SU-DHL-6 (cell line): ENCODE measurements around the gene NTRK2.

Experiments used
- EZH2phosphoT487 ChIP-seq: fragments of 200-600 bp; sonication (generic), shearing (Covaris generic); conservative IDR thresholded peaks from 2 replicates; pipeline ENCODE4 v1.6.1; 2018; ENCODE audit warnings: mild to moderate bottlenecking, antibody characterized with exemption, low read length, moderate library complexity, mixed read lengths
- TF ChIP-seq, protein P1 (sequence below): fragments of 200-600 bp; sonication (generic); IDR thresholded peaks from one replicate; pipeline ENCODE4 v1.5.1; 2017; ENCODE audit warnings: antibody characterized with exemption, mild to moderate bottlenecking, low read length, moderate library complexity; ENCODE audit not compliant: insufficient read depth, poor library complexity, severe bottlenecking

GRCh38 chr9:84811072-84811750 is 141.7 kb downstream of the NTRK2 start:
- TF ChIP-seq, protein P1, sequence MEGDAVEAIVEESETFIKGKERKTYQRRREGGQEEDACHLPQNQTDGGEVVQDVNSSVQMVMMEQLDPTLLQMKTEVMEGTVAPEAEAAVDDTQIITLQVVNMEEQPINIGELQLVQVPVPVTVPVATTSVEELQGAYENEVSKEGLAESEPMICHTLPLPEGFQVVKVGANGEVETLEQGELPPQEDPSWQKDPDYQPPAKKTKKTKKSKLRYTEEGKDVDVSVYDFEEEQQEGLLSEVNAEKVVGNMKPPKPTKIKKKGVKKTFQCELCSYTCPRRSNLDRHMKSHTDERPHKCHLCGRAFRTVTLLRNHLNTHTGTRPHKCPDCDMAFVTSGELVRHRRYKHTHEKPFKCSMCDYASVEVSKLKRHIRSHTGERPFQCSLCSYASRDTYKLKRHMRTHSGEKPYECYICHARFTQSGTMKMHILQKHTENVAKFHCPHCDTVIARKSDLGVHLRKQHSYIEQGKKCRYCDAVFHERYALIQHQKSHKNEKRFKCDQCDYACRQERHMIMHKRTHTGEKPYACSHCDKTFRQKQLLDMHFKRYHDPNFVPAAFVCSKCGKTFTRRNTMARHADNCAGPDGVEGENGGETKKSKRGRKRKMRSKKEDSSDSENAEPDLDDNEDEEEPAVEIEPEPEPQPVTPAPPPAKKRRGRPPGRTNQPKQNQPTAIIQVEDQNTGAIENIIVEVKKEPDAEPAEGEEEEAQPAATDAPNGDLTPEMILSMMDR = no peak
- TF ChIP-seq EZH2phosphoT487 = no peak
